K562 (cell line): ENCODE data around the gene CLDN15. TPM values are rescaled to one million over a fixed set of nuclear protein-coding genes. Genes with fewer than 3 reads are reported as not detected.
"Not testable (repeated sequence)": the region's sequence is repeated elsewhere in the genome, so short reads cannot be mapped to it uniquely, and the experiment has no call there.

Experiments
- ATAC-seq: fragments of 200-7000 bp; cut with Tn5 transposase; 3 replicates; pipeline ENCODE4 v1.9.1; 2020; ENCODE audit warnings: moderate library complexity
- BruUV-seq: library from RNA; stranded (reverse); fragments of 400-500 nt; replicated peaks from 2 replicates; lab custom pipeline; 2021; lab: Mats Ljungman, UMichigan
- CTCF ChIA-PET: fragments of 300-600 bp; formaldehyde crosslinking; extraction: SDS; loops from one replicate; lab custom pipeline; 2021; ENCODE audit warnings: low intra/inter-chr PET ratio; lab: Yijun Ruan, JAX
- POLR2A ChIA-PET: fragments of 300-600, 350-650 bp; sonication (Branson Sonifier 250); formaldehyde crosslinking; extraction: SDS; loops from one replicate; lab custom pipeline; 2021; ENCODE audit warnings: antibody characterized with exemption, inconsistent platforms; lab: Yijun Ruan, JAX
- DNase-seq, 4 experiments: peaks; one replicate each; pipeline versions ENCODE4 v3.0.0 to v3.0.0-alpha.2; 2011 to 2018; ENCODE audit warnings: low spot score in 3 of 4, mixed read lengths in 3 of 4; ENCODE audit errors: extremely low read depth in 1 of 4
- FAIRE-seq: peaks from 2 replicates; lab custom pipeline; 2011; peaks lifted over from hg19 to GRCh38; lab: Jason Lieb, UNC
- H2AFZ ChIP-seq: 2 replicates; pipeline ENCODE4 v1.6.0; 2011; ENCODE audit warnings: low read depth, low read length, control low read depth, inconsistent platforms
- H3K27ac ChIP-seq: fragments of 200-600 bp; 3 replicates; pipeline ENCODE4 v1.8.0; 2011; ENCODE audit warnings: low read depth, mild to moderate bottlenecking, control low read depth, inconsistent platforms, low read length, moderate library complexity, mixed read lengths; ENCODE audit errors: extremely low read depth
- H3K27me3 ChIP-seq, 2 experiments: fragments of 300-600 bp in 1 of 2; 2 replicates in 1 of 2; 3 replicates in 1 of 2; pipeline versions ENCODE4 v1.6.0 to v1.8.0; 2011; ENCODE audit warnings: inconsistent platforms in 2 of 2, low read length in 2 of 2, mild to moderate bottlenecking in 1 of 2, mixed read lengths in 1 of 2, moderate library complexity in 1 of 2; ENCODE audit not compliant: control insufficient read depth in 2 of 2, insufficient read depth in 2 of 2
- H3K36me3 ChIP-seq: fragments of 300-600 bp; 3 replicates; pipeline ENCODE4 v1.8.0; 2011; ENCODE audit warnings: mild to moderate bottlenecking, low read length, inconsistent platforms; ENCODE audit not compliant: control insufficient read depth, insufficient read depth
- H3K4me1 ChIP-seq, 2 experiments: fragments of 200-600 bp in 1 of 2; replicated peaks in 1 of 2; 2 replicates in 1 of 2; 3 replicates in 1 of 2; pipeline versions ENCODE4 v1.5.1 to v1.8.0; 2011; ENCODE audit warnings: inconsistent platforms in 2 of 2, low read length in 2 of 2, mild to moderate bottlenecking in 1 of 2, mixed read lengths in 1 of 2, moderate library complexity in 1 of 2; ENCODE audit not compliant: control insufficient read depth in 2 of 2, insufficient read depth in 2 of 2
- H3K4me2 ChIP-seq: 2 replicates; pipeline ENCODE4 v1.6.1; 2011; ENCODE audit warnings: low read length, control low read depth, inconsistent platforms, mixed read lengths; ENCODE audit not compliant: insufficient read depth
- H3K4me3 ChIP-seq: fragments of 200-600 bp; sonication (generic), shearing (Covaris generic); 2 replicates; pipeline ENCODE4 v1.5.1; 2016; ENCODE audit warnings: control low read depth, inconsistent platforms
- H3K79me2 ChIP-seq: fragments of 200-600 bp; 3 replicates; pipeline ENCODE4 v1.8.0; 2011; ENCODE audit warnings: low read length, inconsistent platforms; ENCODE audit not compliant: control insufficient read depth, insufficient read depth
- H3K9ac ChIP-seq, 2 experiments: 2 replicates each; pipeline versions ENCODE4 v1.6.0 to v1.6.1; 2011; ENCODE audit warnings: low read depth in 2 of 2, low read length in 2 of 2, control low read depth in 1 of 2, inconsistent platforms in 1 of 2, mild to moderate bottlenecking in 1 of 2, mixed read lengths in 1 of 2; ENCODE audit not compliant: insufficient read depth in 1 of 2
- H3K9me1 ChIP-seq: one replicate; pipeline ENCODE4 v1.6.0; 2011; ENCODE audit warnings: inconsistent platforms, mild to moderate bottlenecking, low read length, moderate library complexity; ENCODE audit not compliant: control insufficient read depth, insufficient read depth
- H3K9me3 ChIP-seq: replicated peaks from 2 replicates; pipeline ENCODE4 v1.5.1; 2011; ENCODE audit warnings: low read depth, low read length, inconsistent platforms; ENCODE audit not compliant: control insufficient read depth, insufficient read depth
- H4K20me1 ChIP-seq: replicated peaks from 2 replicates; pipeline ENCODE4 v1.6.1; 2011; ENCODE audit warnings: low read length, inconsistent platforms, mixed read lengths; ENCODE audit not compliant: control insufficient read depth, insufficient read depth
- CCNT2 ChIP-seq: IDR thresholded peaks from 2 replicates; pipeline ENCODE4 v1.6.1; 2011; ENCODE audit warnings: borderline replicate concordance, low read depth, mild to moderate bottlenecking, moderate library complexity, mixed read lengths, low read length; ENCODE audit not compliant: insufficient read length; ENCODE audit errors: extremely low read depth
- ESRRA ChIP-seq: fragments of 450-650 bp; IDR thresholded peaks from 2 replicates; pipeline ENCODE4 v1.6.1; 2014; ENCODE audit warnings: low read depth, mild to moderate bottlenecking, moderate library complexity, borderline replicate concordance
- HDAC2 ChIP-seq: fragments of 450-650 bp; IDR thresholded peaks from 2 replicates; pipeline ENCODE4 v1.6.1; 2016; ENCODE audit warnings: mild to moderate bottlenecking
- HLTF ChIP-seq: fragments of 450-650 bp; IDR thresholded peaks from 2 replicates; pipeline ENCODE4 v1.6.1; 2016
- MBD2 ChIP-seq: sonication (generic); IDR thresholded peaks from 2 replicates; pipeline ENCODE4 v1.6.1; 2016; ENCODE audit warnings: low read depth, borderline replicate concordance
- NFE2 ChIP-seq: IDR thresholded peaks from 2 replicates; pipeline ENCODE4 v1.6.1; 2014; ENCODE audit warnings: antibody characterized with exemption, low read depth
- NR2F6 ChIP-seq: fragments of 450-650 bp; formaldehyde crosslinking; IDR thresholded peaks from 2 replicates; pipeline ENCODE4 v1.4.0; 2020; ENCODE audit warnings: mild to moderate bottlenecking
- RFX7 ChIP-seq: fragments of 250-450 bp; sonication (Bioruptor Pico); IDR thresholded peaks from 2 replicates; pipeline ENCODE4 v1.5.1; 2021; ENCODE audit warnings: mild to moderate bottlenecking
- ZFPM2 ChIP-seq: fragments of 250-450 bp; sonication (Bioruptor Pico); IDR thresholded peaks from 2 replicates; pipeline ENCODE4 v1.5.1; 2022; ENCODE audit warnings: mild to moderate bottlenecking
- ZNF175 ChIP-seq: fragments of 200-800 bp; sonication (Bioruptor generic); IDR thresholded peaks from 2 replicates; pipeline ENCODE4 v1.6.1; 2016; ENCODE audit warnings: low read depth, mild to moderate bottlenecking, missing genetic modification characterization, missing compliant biosample characterization
- ZNF445 ChIP-seq: fragments of 250-450 bp; sonication (Bioruptor Pico); IDR thresholded peaks from 2 replicates; pipeline ENCODE4 v1.4.0; 2020; ENCODE audit warnings: low read depth, mild to moderate bottlenecking, moderate library complexity
- ZNF561 ChIP-seq: fragments of 450-650 bp; formaldehyde crosslinking; conservative IDR thresholded peaks from 2 replicates; pipeline ENCODE4 v1.4.0; 2020; ENCODE audit warnings: mild to moderate bottlenecking, moderate library complexity
- WGBS: fragments of 100-300 bp; shearing (Covaris generic); methylation state at CpG from one replicate; pipeline ENCODE4 v1.1.6; 2016; ENCODE audit warnings: low coverage, mixed read lengths; ENCODE audit not compliant: insufficient coverage; ENCODE audit errors: missing lambda C conversion rate; 5-methylcytosine and 5-hydroxymethylcytosine counted together
- in situ Hi-C: fragments of 300-500 bp; cut with MboI; formaldehyde crosslinking; loops from 4 replicates; pipeline ENCODE4 v1.15.0; 2018; ENCODE audit warnings: inconsistent platforms, mixed read lengths
- intact Hi-C: fragments of 100-400 bp; cut with micrococcal nuclease; formaldehyde crosslinking; loops from 2 replicates; pipeline ENCODE4 v1.14.2; 2022
- polyA plus RNA-seq, 8 experiments: library from polyadenylated mRNA; depleted of rRNA in 4 of 8; stranded (reverse) in 5 of 8; unstranded in 3 of 8; fragments of >200 nt; fragmentation: Nextera tagmentation in 2 of 8; fragmentation: Illumina TruSeq in 1 of 8; extraction: Ambion mirVana in 2 of 8; extraction: Trizol in 1 of 8; gene quantifications; 2 replicates each; pipeline versions ENCODE4 v1.2.1 to v1.2.3, GENCODE V29; 2011 to 2014; ENCODE audit warnings: inconsistent platforms in 1 of 8, missing spikeins in 1 of 8
- total RNA-seq, 7 experiments: library from RNA; depleted of rRNA in 6 of 7; stranded (reverse); fragments of >200 nt in 6 of 7; fragmentation: Illumina TruSeq in 2 of 7; extraction: Trizol in 2 of 7; gene quantifications; 2 replicates each; pipeline versions ENCODE4 v1.2.1 to v1.2.3, GENCODE V29; 2011 to 2021; ENCODE audit warnings: low replicate concordance in 1 of 7
- TF ChIP-seq, protein P1 (sequence below): sonication (generic); formaldehyde crosslinking; IDR thresholded peaks from 2 replicates; pipeline ENCODE4 v1.8.1; 2023; ENCODE audit warnings: mild to moderate bottlenecking, missing genetic modification reagents
- TF ChIP-seq, protein P2 (sequence below), 2 experiments: fragments of 250-450 bp in 1 of 2; fragments of 450-650 bp in 1 of 2; sonication (Bioruptor Pico) in 1 of 2; IDR thresholded peaks; 2 replicates each; pipeline versions ENCODE4 v1.6.1 to v1.8.0; 2016 to 2021; ENCODE audit warnings: mild to moderate bottlenecking in 2 of 2, moderate library complexity in 2 of 2, missing compliant biosample characterization in 1 of 2, missing genetic modification characterization in 1 of 2

CLDN15 gene
- total and polyA plus RNA-seq, 9 of the 15 experiments (the other 6 are each of a cell fraction or from before 2014, with no cell fraction given): 0.32 to 14.5 (median 7.4) TPM

GRCh38 chr7:101199522-101199921 lies 38.1 kb downstream of the CLDN15 start:
- Histone ChIP-seq H3K4me1 (peaks cover 9 to 32% of the 10 kb centered on the region in 2 experiments), H3K27me3 (peaks cover 0 to 13% of the 10 kb centered on the region in 2 experiments; a peak in 1 of 5 replicates)
- WGBS: 68% methylated on average over 8 of the region's 10 CpGs
- H3K36me3 ChIP-seq, H3K27ac ChIP-seq, H3K9me3 ChIP-seq, intact Hi-C loops, H4K20me1 ChIP-seq, H3K4me2 ChIP-seq, FAIRE-seq, H2AFZ ChIP-seq, BruUV-seq, H3K4me3 ChIP-seq, CTCF ChIA-PET, in situ Hi-C loops, H3K9ac ChIP-seq, ATAC-seq, H3K79me2 ChIP-seq, H3K9me1 ChIP-seq, DNase-seq: not testable (repeated sequence)
- POLR2A ChIA-PET: interaction anchor here (1.5 kb wide), 1 partner anchor 18 kb away, joined by 8 read pairs; the partner anchor contains the start of genes PLOD3 and ZNHIT1

GRCh38 chr7:101198476-101198875 lies 39.1 kb downstream of the CLDN15 start:
- 59% methylated on average over 14 of the region's 14 CpGs for WGBS
- Histone ChIP-seq H3K4me3 (no peak overlapping the region), H3K36me3 (no peaks in the 10 kb centered on the region), H3K9me3 (no peaks in the 10 kb centered on the region), H3K79me2 (no peaks in the 10 kb centered on the region), H3K9me1 (no peaks in the 10 kb centered on the region), H3K9ac (peak overlapping the region in 1 of 2 experiments; percentile 10; a peak in 1 of 4 replicates), H4K20me1 (no peaks in the 10 kb centered on the region), H3K4me2 (no peak overlapping the region), H2AFZ (no peak overlapping the region), H3K27ac (no peak overlapping the region), H3K4me1 (peaks cover 9 to 32% of the 10 kb centered on the region in 2 experiments), H3K27me3 (peaks cover 0 to 11% of the 10 kb centered on the region in 2 experiments; a peak in 1 of 5 replicates)
- intact Hi-C loops (no loop called here), in situ Hi-C loops (no loop called here)
- no TSS peak for BruUV-seq
- ATAC-seq (no peak), DNase-seq (no peak), FAIRE-seq (no peak)
- ChIA-PET CTCF (no interaction called here), POLR2A (interaction anchor here (0.6 kb wide), 1 partner anchor 77 kb away, joined by 3 read pairs; no protein-coding TSS in a partner anchor)
- TF ChIP-seq, protein P1, sequence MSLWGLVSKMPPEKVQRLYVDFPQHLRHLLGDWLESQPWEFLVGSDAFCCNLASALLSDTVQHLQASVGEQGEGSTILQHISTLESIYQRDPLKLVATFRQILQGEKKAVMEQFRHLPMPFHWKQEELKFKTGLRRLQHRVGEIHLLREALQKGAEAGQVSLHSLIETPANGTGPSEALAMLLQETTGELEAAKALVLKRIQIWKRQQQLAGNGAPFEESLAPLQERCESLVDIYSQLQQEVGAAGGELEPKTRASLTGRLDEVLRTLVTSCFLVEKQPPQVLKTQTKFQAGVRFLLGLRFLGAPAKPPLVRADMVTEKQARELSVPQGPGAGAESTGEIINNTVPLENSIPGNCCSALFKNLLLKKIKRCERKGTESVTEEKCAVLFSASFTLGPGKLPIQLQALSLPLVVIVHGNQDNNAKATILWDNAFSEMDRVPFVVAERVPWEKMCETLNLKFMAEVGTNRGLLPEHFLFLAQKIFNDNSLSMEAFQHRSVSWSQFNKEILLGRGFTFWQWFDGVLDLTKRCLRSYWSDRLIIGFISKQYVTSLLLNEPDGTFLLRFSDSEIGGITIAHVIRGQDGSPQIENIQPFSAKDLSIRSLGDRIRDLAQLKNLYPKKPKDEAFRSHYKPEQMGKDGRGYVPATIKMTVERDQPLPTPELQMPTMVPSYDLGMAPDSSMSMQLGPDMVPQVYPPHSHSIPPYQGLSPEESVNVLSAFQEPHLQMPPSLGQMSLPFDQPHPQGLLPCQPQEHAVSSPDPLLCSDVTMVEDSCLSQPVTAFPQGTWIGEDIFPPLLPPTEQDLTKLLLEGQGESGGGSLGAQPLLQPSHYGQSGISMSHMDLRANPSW (CRISPR knock-in tag): no peak
- TF ChIP-seq, protein P2, sequence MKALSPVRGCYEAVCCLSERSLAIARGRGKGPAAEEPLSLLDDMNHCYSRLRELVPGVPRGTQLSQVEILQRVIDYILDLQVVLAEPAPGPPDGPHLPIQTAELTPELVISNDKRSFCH (CRISPR knock-in tag; IDR thresholded peaks at IDR 0.05): no peak
- TF ChIP-seq, protein P2 (tag; IDR thresholded peaks at IDR 0.05): no peak
- TF ChIP-seq HDAC2 (no peak), NFE2 (no peak), ZNF175 (CRISPR knock-in tag) (no peak), NR2F6 (no peak), ZFPM2 (CRISPR knock-in tag) (no peak), ZNF561 (CRISPR knock-in tag) (no peak), HLTF (no peak), ZNF445 (CRISPR knock-in tag) (no peak), RFX7 (CRISPR knock-in tag) (no peak), MBD2 (no peak), CCNT2 (no peak), ESRRA (no peak)
